ENCODE results near the gene FRK.

GRCh38 chr6:116041934-116042333 lies 18.8 kb downstream of the FRK start:
- TF ChIP-seq CTCF (IDR thresholded peaks at IDR 0.05): no peak
- no peak for TF ChIP-seq POLR2A (IDR thresholded peaks at IDR 0.05)

All from Peyer's patch (tissue), 4 donors.